Jurkat, Clone E6-1 (cell line): Measurements from ENCODE around the gene TANK.
"Not testable (repeated sequence)": the region's sequence is repeated elsewhere in the genome, so short reads cannot be mapped to it uniquely, and the experiment has no call there.

Source experiments
- DNase-seq: peaks from one replicate; pipeline ENCODE4 v3.0.0-alpha.2; 2011; ENCODE audit warnings: low read depth, low spot score
- H3K4me3 ChIP-seq: 2 replicates; pipeline ENCODE4 v1.5.1; 2011; ENCODE audit warnings: mild to moderate bottlenecking, low read length, control low read depth, moderate library complexity

Gene TANK

DNA sequence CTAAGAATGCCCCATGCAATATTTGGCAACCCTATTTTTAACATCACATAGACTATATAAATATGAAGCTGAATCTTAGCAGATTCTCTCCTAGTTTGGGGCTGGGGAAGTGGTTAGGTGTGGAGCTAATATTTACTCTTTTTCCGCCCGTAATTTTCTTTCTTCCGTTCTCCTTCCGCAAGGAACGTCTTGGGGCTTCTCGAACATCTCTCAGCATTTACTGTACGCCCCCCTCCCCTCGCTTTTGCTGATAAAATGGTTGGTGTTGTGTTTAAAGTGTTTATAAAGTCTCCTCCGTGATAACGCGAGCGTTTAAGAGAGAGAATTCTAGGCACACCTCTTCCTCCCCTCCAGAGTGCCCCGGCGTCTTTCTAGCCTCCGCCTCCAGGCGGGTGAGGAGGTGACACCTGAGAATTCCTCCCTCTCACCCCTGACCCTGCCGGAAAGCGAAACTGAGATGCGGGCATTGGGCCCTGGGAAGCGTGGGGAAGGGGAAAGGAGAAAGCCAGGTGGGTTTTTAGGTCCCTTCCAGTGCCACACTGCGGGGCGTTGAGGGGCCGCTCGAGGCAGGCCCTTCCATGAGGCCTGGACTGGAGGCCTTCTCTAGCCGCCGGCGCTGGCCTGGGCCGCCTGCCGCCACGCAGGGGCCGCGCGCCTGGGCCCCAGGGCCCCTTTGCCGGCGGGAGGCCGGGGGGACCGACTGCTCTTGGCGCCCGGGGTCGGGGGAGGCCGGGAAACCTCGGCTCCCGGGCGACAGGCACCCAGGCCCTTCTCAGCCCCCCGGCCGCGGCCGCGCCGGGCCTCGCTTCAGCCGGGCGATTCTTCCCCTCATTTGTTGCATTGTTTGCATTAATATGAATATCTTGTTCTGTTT lies 84.4 kb downstream of the TANK start:
- H3K4me3 ChIP-seq: peak overlapping the region; percentile 73
- DNase-seq: peak; percentile 94

DNA sequence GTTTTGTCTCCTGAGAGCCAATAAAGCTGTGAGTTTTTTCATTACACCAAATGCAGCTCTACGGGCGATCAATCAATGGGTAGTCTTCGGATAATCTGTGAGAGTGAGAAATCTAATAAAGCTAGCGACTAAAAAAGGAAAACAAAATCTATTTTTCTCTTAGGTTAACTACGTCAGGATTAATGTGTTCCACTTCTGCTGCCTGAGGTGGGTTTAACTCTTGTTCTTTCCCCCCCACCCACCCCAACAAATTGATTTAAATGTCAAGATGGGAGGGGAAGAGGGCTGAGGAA lies 85.0 kb downstream of the TANK start:
- H3K4me3 ChIP-seq: peak overlapping the region; percentile 73
- DNase-seq: no peak

DNA sequence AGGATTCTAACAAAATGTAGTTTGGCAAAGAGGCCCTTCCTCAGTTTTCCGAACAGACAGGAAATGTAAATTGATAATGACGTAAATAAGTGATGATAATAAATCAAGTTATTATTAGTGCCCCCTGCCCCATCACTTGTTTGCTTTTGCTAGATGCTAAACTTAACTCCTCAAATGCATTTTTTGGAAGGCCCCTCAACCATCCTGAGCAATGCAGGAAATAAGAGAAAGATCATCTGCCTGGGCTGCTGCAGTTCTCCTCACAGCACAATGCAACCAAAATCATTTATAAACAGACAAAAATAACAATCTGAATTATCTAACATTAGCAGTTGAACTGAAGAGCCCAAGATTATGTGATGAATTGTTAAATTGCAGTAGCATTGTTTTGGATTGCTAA lies 85.4 kb downstream of the TANK start:
- no peak for DNase-seq
- peak overlapping the region; percentile 73 for H3K4me3 ChIP-seq

DNA sequence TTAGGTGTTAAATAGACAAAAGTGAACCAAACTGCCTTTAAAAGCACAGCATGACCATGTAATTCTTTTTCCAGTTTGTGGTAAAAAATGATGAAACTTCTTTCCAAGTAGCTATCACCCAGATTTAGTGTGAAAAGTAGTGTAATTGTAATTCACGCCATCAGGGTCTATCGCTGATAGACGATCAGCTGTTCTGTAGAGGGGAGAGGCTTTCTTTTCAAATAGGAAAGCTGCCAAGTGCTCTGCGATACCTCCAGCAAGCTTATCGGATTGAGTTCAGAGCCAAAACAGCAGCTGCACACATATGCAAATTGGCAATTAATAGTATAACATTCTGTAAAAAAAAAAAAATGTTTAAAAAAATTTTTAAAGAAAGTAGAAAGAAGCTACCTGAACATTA lies 86.1 kb downstream of the TANK start:
- no peak overlapping the region for H3K4me3 ChIP-seq
- DNase-seq: no peak

DNA sequence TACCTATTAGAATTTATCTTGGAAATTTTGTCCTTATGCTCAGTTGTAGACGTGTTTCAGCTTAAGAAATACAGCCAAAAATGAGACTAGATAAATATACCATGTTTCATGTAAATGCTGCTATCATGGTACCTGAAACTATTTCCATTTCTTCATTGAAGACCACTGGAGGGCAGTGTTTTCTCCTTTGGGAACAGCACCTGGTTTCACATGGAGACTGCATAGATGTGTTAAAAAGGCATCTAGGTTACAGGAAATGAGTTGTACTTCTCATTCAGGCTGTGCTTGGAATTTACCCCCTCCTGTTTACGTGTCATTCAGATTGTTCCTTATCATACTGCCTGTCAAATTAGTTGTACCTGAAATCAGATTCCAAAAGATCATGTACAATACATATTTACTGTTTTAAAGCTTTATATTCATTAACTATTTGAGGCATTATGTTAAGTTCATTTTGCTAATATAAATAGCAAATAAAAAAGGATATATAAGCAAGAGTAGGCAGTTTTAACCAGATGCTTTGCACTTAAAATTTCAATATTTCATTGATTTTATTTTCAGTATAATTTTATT lies 90.7 kb downstream of the TANK start:
- H3K4me3 ChIP-seq: no peak overlapping the region
- DNase-seq: peak; percentile 59

DNA sequence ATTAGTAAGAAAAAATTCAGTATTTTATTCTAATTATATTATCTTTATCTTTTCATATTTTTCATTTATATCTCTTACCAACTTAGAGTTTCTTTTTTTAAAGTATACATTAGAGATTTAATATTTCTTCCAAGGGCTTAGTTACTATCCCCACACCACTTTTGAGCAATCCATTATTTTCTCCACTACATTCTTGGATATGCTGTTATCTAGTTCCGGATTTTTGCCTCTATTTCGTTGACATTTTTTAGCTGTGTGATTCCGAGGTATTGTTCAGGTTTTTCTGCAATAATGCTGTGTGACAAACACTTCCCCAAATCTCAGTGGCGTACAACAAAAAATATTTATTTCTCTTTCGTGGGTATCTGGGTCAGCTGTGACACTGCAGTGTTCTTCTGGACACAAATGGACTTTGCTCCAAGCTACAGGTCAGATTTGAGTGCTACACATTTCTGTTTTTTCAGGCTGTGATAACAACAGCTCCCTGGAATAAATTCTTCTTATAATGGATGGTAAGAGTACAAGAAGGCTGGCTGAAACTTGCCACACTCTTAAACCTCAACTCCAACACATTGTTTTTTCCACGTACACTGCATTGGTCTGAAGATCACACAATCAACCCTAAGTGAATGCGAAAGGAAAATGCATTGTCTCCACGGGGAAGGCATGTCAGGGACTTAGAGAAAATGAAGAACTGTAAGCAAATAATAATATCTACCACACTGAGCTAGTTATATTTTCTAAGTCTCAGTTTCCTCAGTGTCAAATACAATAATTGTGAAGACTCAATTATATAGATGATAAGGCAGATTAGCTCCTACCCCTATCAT lies 97.1 kb downstream of the TANK start:
- DNase-seq: no peak
- no peak overlapping the region for H3K4me3 ChIP-seq

DNA sequence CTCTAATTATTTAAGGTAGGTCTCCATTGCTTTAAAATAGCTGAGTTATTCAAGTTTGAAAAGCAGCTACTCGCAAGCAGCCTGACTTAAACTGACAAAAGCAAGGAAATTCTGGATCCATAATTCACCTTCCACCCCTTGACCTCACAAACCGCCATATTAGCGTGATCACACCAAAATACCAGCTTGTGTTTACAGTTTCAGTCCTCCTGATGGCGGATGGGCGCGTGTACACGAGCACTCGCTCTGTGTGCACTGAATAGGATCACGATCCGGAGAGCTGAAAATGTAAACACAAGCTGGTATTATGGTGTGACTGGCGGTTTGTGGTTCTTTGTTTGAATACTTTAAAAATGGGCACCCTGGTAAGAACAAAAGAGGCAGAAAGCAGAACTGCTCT lies 105.6 kb downstream of the TANK start:
- no peak overlapping the region for H3K4me3 ChIP-seq
- DNase-seq: no peak

DNA sequence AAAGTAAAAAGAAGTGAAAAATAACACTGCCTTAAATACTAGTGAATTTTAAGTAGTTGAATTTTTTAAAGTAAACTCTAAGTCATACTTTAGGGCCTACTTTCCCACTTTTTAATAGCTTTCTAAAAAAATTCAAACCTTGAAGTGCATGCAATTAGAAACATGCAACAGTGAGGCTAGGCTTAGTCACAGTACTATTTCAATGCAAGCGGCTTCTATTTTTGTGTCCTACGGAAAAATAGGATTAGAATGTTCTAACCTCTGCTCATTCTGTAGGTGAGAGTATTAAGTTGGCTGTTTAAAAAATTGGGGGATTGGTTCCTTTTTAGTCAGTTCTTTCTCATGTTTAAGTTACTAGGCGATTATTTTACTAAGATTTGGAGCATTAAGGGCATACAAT lies 108.9 kb downstream of the TANK start:
- DNase-seq: no peak
- no peak overlapping the region for H3K4me3 ChIP-seq

DNA sequence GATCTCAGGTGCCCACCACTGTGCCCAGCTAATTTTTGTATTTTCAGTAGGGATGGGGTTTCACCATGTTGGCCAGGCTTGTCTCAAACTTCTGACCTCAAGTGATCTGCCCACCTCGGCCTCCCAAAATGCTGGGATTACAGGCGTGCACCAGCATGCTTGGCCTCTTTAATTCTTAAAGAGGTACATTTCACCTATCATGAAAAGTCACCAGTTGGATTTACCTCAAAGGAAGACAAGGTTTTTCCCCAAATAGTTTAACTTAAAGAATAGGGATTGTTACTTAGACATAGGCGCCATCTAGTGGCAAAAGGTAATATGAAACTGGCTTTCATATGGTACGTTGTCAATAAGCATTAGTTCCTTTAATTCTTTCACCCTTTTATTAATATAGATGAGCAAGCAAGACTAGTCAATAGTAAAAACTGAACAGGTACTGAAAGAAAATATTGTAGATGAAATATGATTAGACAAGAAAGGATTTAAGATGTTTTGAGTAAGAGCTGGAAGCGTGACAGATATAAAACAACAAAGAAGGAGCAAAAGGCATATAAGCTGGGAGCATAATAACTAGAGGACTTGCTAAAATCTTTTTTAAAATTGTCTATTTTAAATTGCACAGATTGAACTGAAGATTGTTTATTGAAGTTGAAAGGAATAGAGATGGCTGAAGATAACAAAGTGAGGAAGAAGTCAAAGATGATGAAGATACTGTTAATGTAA lies 113.0 kb downstream of the TANK start:
- H3K4me3 ChIP-seq: no peak overlapping the region
- DNase-seq: peak; percentile 76

DNA sequence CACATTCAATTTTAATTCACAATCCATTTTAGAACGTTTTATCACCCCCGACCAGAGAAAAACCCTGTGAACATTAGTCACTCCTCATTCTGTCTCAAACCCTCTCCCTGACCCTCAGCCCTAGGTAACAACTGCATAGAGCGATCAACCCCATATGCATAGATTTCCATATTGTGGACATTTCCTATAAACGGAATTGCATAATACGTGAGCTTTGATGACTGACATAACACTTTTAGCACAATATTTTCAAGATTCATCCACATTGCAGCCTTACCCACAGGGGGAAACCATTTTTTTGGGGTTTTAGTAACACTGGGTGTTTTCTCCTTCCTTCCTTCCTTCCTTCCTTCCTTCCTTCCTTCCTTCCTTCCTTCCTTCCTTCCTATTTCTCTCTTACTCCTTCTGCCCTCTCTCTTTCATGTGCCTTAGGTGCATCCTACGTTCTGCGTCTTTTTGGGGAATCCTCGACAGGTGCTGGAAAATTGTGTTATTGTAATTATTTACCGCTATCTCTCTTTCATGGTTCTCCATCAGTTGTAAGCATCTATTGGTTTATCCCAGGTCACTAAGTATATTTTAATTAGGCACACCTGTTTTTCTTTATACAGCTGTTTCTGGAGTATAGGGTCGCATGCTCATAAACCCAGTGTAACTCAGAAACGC lies 118.5 kb downstream of the TANK start:
- DNase-seq: peak; percentile 44
- H3K4me3 ChIP-seq: not testable (repeated sequence)

DNA sequence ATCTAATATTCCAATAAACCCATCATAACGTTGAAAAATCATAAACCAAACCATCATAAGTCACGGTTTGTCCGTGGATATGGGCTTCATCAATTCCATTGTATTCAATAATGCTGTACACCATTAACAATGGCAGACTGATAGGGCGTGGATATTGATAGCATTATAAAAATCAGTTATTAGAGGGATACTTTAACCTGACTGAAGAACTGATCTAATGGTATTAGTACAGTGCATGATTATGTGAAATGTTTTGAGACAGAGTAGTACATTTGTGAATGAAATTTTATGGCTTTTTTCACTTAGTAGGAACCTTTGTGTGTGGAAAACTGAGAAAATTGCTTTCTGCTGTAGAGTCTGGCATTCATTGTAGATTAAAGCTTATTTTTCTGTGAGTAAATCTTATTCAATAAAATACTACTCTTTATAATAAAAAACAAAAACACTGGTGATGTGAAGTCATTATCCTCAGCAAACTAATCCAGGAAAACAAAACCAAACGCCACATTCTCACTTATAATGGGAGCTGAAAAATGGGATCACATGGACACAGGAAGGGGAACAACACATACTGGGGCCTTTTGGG lies 119.1 kb downstream of the TANK start:
- not testable (repeated sequence) for H3K4me3 ChIP-seq, DNase-seq

DNA sequence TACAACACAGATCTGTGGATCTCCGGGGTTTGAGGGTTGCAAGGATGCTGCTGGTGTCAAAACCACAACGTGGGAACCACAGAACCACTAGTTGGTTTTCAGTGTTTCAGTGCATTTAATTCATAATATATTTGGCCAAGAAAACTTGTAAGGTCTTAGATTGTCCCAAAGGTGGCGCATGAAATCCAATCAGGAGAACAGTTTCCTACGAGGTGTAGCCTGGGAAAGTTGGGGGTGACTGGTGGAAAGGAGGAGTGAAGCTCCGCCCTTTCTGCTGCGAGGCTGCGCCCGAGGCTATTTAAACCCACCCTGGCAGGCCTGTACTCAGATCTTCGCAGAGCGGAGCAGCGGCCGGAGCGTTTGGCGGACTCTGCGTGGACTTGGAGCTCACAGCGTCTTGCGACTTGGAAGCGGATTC lies 120.7 kb downstream of the TANK start:
- DNase-seq: peak; percentile 51
- not testable (repeated sequence) for H3K4me3 ChIP-seq

DNA sequence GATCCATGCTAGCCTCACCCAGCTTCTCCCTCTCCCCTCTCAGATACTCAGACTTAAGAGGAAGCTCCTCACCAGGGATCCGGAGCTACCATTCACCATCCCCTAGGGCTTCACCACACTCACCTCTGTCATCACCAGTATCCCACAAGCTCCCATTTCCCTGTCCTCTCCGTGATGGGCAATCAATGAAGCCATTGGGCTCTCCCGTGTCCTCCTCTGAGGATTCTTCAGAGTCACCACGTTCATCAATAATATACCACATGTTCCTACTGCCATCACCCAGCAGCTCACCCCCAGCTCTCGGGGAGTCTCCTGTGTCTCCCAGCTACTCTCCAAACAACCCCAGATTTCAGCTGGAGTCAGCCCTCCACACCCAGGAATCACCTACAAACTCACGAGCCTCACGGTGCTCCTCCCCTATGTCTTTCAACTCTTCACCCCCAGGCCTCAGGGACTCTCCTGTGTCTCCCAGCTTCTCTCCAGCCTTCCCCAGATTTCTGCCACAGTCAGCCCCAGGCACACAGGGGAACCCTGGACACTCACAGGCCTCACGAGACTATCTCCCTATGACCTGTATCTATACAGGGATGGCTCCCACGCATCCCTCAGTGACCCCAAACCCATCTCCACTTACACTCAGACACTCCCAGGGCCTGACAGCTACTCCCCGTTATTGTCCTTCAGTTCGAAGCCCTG lies 121.5 kb downstream of the TANK start:
- not testable (repeated sequence) for DNase-seq, H3K4me3 ChIP-seq

DNA sequence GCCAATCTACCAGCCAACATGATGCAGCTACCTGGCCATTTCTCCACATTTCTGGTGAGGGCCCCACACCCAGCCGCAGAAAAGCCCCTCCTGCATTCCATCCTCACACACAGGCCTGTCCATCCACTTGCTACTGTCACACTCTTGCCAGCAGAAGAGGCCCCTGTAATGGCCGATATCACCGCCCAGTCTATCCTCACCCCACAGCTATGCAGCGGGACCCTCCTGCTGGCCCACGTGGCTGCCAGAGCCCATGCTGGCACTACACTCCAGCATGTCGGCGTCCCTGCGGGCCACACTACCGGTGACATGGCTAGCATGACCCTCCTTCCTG lies 122.0 kb downstream of the TANK start:
- not testable (repeated sequence) for DNase-seq, H3K4me3 ChIP-seq

DNA sequence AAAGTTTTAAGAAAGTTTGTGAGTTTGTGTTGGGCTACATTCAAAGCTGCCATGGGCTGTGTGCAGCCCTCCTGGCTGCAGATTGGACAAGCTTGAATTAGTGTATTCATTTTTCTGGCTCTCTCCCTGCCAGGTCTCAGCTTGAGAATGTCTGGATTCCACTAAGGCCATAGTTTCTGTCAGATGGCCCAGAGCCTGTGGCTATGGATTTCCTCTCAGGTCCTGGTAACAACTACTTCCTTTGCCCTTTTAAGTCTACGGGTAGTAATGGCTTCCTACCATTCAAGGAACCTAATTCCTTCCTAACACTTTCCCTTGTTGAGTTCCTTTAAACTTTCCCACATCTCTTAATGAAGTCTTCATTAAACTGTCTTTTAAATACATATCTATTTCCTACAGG lies 123.7 kb downstream of the TANK start:
- no peak overlapping the region for H3K4me3 ChIP-seq
- DNase-seq: no peak
